ENCODE results near the gene FOXD2. TPM values are rescaled to one million over a fixed set of nuclear protein-coding genes. Genes with fewer than 3 reads are reported as not detected.
A peak's percentile ranks its signal among the peaks of the same experiment; 100 is the strongest.

Gene FOXD2
- total and polyA plus RNA-seq, 2 of the 4 experiments (the other 2 are of a cell fraction) = under 0.01 to 0.03 TPM

GRCh38 chr1:47436304-47436978 lies 1.4 kb upstream of the FOXD2 start:
- no peak overlapping the region for H2BK5ac ChIP-seq (ENCODE audit: low read depth, low read length, poor library complexity, severe bottlenecking)
- DNase-seq (peak; percentile 65), ATAC-seq (ENCODE audit: low read depth) (peak; percentile 37)
- peaks cover 9% of the 10 kb centered on the region for H3K4me1 ChIP-seq (ENCODE audit: control insufficient read depth, insufficient read depth, low read length)
- in situ Hi-C loops (cut with MboI; ENCODE audit: low sequenced_read_pairs) = no loop called here
- H3K9me3 ChIP-seq (ENCODE audit: control insufficient read depth, insufficient read depth, low read length) = no peaks in the 10 kb centered on the region
- no TSS peak for BruUV-seq (replicated peaks)
- H3K79me1 ChIP-seq (ENCODE audit: low read depth in 1 of 2, low read length in 2 of 2) = peaks cover 4 to 23% of the 10 kb centered on the region in 2 experiments; a peak in 2 of 4 replicates
- peak overlapping the region; percentile 89 for H3K4me2 ChIP-seq (ENCODE audit: low read depth, low read length)
- no peak overlapping the region; the same call in 1 of the 2 replicates for H3K4ac ChIP-seq (ENCODE audit: low read depth, low read length)
- no peak overlapping the region for H2BK20ac ChIP-seq (ENCODE audit: low read depth, low read length)
- peak overlapping the region; percentile 93 for H2AFZ ChIP-seq (replicated peaks; ENCODE audit: low read length, poor library complexity)
- H2AK5ac ChIP-seq (ENCODE audit: low read depth, low read length) = 0 out of 2 replicates have a peak overlapping the region, but pooled peaks have one; percentile 20
- peaks cover 33% of the 10 kb centered on the region for H3K27me3 ChIP-seq (ENCODE audit: control insufficient read depth, insufficient read depth, low read length)
- H3K27ac ChIP-seq (ENCODE audit: insufficient read depth, low read length) = no peak overlapping the region; the same call in 1 of the 2 replicates
- ChIA-PET CTCF (interaction anchor here (0.6 to 3.0 kb wide), 12 partner anchors 12 to 321 kb away, joined by 3 to 32 read pairs (median 4); no protein-coding TSS in a partner anchor), POLR2A (ENCODE audit: unreplicated experiment) (no interaction called here)
- no peaks in the 10 kb centered on the region for H3K36me3 ChIP-seq (ENCODE audit: control insufficient read depth, insufficient read depth, low read length)
- peak; percentile 59 for TF ChIP-seq RAD21 (IDR thresholded peaks at IDR 0.05; ENCODE audit: low read length)
- peak; percentile 63 for TF ChIP-seq SMC3 (IDR thresholded peaks at IDR 0.05; ENCODE audit: low read depth, low read length)
- TF ChIP-seq CTCF (conservative IDR thresholded peaks at IDR 0.05; ENCODE audit: low read depth, low read length) = peak; percentile 84
- TF ChIP-seq NFE2L2 (IDR thresholded peaks at IDR 0.05; ENCODE audit: low read depth, low read length) = 0 out of 2 replicates have a peak, but pooled peaks have one; percentile 1
- TF ChIP-seq ELK1 (IDR thresholded peaks at IDR 0.05; ENCODE audit: borderline replicate concordance, low read depth, low read length) = no peak
- peak; percentile 75 for TF ChIP-seq CEBPB (IDR thresholded peaks at IDR 0.05; ENCODE audit: low read depth, low read length)
- peaks cover 4% of the 10 kb centered on the region for H3K9me1 ChIP-seq (ENCODE audit: insufficient read depth, low read length)
- H2AK9ac ChIP-seq (replicated peaks; ENCODE audit: low read depth, low read length, poor library complexity) = peak overlapping the region; percentile 56
- H3K9ac ChIP-seq (ENCODE audit: low read depth, low read length) = peak overlapping the region; percentile 43
- no peak overlapping the region for H3K14ac ChIP-seq (replicated peaks; ENCODE audit: low read depth, low read length)
- H3K18ac ChIP-seq (ENCODE audit: low read depth, low read length) = 0 out of 2 replicates have a peak overlapping the region, but pooled peaks have one; percentile 24
- H4K8ac ChIP-seq (ENCODE audit: low read depth in 2 of 2, low read length in 2 of 2) = peak overlapping the region in 1 of 2 experiments; percentile 77; a peak in 2 of 4 replicates
- WGBS, 2 experiments (ENCODE audit: extremely low coverage in 2 of 2, insufficient read length in 1 of 2) = 8% methylated on average over 10 of the region's 23 CpGs; no CpG with 5 or more reads in 1 of the 2 experiments
- peak overlapping the region; percentile 74 for H3K4me3 ChIP-seq (ENCODE audit: insufficient read depth, low read depth, low read length)
- dilution Hi-C loops (cut with HindIII; ENCODE audit: low sequenced_read_pairs, unreplicated experiment) = no loop called here
- intact Hi-C loops (cut with micrococcal nuclease) = loop anchor here (1.0 to 10.0 kb wide), 3 partner anchors 48 to 274 kb away; partner anchors contain the start of gene CMPK1
- no peak overlapping the region; the same call in 1 of the 2 replicates for H4K5ac ChIP-seq (ENCODE audit: low read depth, low read length)
- peak overlapping the region; percentile 3; the same call in 1 of the 2 replicates for H3K23ac ChIP-seq (ENCODE audit: low read depth, low read length)
- no peak overlapping the region for H3K56ac ChIP-seq (ENCODE audit: extremely low read depth, insufficient read depth, low read length)
- H2BK15ac ChIP-seq (ENCODE audit: low read depth, low read length) = no peak overlapping the region
- H2BK120ac ChIP-seq (ENCODE audit: low read depth, low read length) = no peak overlapping the region
- peaks cover 4% of the 10 kb centered on the region; the same call in 1 of the 2 replicates for H4K20me1 ChIP-seq (ENCODE audit: insufficient read depth, low read length)
- no peak overlapping the region for H4K91ac ChIP-seq (ENCODE audit: insufficient read depth, low read depth, low read length)

Data from IMR-90 (cell line).